ENCODE measurements around the gene NOS1AP.

Gene NOS1AP

GRCh38 chr1:162091681-162092524 lies 22.4 kb downstream of the NOS1AP start:
- no peak for DNase-seq

DNA sequence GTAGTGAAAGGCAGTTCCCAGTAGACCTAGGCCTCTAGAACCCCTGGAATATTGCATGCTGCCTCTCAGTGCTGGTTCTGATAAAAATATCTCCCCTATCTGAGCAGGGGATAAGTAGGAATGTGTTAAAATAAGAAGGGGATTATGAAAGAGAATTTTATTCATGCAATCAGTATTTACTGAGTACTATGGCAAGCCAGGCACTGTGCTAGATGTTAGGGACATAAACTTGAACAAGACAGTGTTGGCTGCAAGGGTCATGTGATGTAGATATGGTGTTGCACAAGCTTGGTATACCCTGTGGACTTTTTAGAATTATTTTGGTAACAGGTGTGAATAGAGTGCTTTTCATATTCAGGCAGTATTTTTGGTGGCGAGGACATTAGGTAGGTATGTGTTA lies 23.6 kb downstream of the NOS1AP start:
- DNase-seq: no peak

GRCh38 chr1:162094271-162094670 lies 24.8 kb downstream of the NOS1AP start:
- no peak for DNase-seq

- DNase-seq: no peak
Measured at GRCh38 chr1:162094723-162095122, 25.2 kb downstream of the NOS1AP start.

DNA sequence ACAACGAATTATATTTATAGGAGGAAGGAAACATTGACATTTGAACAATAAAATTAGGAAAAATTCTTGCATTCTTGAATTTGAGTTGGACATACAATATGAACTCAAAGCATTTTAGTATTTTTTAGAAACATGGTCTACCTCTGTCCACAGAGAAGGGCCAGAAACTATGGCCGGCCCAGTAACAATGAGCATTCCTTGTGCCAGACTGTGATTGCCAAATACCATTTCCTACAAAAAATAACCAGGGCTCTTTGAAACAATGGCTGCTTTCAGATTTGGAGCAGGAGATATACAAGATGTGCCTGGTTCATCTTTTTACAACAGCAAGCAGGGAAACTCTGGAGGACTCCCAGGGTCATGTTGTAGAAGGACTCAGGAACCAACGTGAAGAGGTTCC lies 38.4 kb downstream of the NOS1AP start:
- DNase-seq: no peak

GRCh38 chr1:162108426-162108825 lies 38.9 kb downstream of the NOS1AP start:
- no peak for DNase-seq

GRCh38 chr1:162110910-162111309 lies 41.4 kb downstream of the NOS1AP start:
- no peak for DNase-seq

DNA sequence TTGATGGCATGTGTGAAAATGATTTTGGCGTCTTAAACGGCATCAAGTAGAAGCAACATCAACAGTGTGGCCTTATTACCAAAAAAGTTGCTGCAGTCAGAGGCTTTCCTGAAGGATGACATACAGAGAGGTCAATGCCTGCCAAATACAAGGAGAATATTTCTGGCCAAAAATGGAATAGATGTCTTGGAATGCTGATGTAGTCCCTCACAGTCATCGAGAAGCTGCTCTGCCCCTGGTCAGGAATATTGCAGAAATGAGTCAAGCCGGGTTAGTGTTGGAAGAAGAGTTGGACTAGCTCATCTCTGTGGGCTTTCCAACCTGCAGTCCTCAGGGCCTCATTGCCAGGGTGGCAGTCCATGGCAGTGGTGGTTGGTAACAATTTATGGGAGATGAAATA lies 42.1 kb downstream of the NOS1AP start:
- no peak for DNase-seq

GRCh38 chr1:162113419-162113818 lies 43.9 kb downstream of the NOS1AP start:
- no peak for DNase-seq

GRCh38 chr1:162117039-162117774 lies 47.7 kb downstream of the NOS1AP start:
- no peak for DNase-seq

DNA sequence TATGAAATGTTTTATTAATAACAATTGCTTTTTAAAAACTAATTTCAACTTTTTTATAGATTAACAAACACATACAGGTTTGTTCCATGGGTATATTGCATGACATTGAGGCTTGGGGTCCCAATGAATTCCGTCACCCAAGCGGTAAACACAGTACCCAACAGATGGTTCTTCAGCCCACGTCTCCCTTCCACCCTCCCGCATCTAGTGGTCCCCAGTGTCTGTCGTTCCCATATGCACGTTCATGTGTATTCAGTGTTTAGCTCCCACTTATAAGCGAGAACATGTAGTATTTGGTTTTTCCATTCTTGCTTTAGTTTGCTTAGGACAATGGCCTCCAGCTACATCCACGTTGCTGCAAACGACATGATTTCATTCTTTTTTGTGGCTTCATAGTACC lies 48.6 kb downstream of the NOS1AP start:
- no peak for DNase-seq

DNA sequence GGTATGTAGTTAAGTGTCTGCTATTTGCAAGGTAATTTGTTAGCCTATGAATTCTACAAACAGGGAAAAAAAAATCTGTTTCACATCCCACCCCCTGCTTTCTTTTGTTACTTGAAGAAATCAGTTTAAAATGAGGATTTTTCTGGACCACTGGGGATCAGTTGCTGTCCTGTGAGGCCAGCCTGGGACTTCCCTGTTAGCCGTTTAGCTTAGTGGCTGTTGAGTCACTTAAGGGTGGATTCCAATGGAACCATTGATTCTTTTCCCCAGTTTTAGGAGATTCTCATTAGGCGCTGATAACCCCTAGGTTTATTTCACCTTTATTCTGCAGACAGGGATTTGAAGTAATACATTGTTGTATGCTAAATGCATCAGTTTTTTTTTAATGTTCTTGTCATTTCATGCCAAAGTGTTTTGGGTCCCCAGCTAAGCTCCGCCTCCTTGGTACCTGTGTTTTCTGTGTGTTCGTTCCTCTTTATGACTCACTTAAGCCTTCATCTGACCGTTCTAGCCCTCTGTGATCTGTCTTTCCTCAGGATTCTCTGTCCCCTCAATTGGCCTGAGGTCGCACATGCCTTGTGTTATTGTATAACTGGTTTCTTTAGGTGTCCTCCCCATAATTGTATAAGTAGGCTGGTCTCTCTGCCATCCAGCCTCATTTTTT lies 59.3 kb downstream of the NOS1AP start:
- DNase-seq: no peak

DNA sequence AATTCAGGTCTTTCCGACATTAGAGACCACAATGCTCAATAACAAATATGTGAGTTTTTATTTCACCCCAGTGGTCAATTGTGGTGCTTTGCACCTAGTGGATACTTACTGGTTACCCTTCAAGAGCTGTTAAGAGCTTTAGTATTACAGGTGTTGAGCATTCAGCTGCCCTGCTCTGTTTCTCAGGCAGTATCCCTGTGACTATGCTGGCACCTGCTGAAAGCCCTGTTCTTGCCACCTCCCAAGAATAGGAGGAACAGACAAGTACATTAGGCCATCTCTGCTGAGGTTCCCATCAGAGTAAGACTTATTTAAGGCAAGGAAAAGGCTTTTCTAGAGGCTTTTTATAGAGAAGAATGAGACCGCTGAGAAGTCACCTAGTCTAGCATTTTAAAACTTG lies 60.8 kb downstream of the NOS1AP start:
- DNase-seq: no peak

- no peak for DNase-seq
Measured at GRCh38 chr1:162131400-162132321, 62.2 kb downstream of the NOS1AP start.

GRCh38 chr1:162133566-162133965 lies 64.1 kb downstream of the NOS1AP start:
- no peak for DNase-seq

- no peak for DNase-seq
Measured at GRCh38 chr1:162134646-162135045, 65.2 kb downstream of the NOS1AP start.

GRCh38 chr1:162135271-162135775 lies 65.8 kb downstream of the NOS1AP start:
- no peak for DNase-seq

DNA sequence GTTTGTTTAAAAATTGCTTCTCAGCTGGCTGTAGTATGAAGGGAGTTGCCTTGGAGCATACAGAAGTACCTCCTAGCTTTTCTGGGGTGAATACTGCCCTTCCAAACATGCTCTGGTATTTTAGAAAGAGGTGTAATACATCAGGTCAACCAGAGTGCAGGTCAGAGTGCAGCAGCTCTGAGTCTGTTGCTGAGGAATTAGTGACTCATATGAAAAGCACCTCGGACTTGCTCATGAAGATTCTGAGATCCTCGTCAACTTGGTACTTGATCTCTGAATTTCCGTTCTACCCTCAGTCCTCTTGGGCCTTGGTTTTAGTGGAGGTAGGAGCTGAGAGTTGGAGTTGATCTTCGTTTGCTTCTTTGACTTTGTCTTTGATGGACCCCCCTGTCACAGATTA lies 67.3 kb downstream of the NOS1AP start:
- DNase-seq: no peak

- DNase-seq: no peak
Measured at GRCh38 chr1:162137179-162137960, 67.9 kb downstream of the NOS1AP start.

DNA sequence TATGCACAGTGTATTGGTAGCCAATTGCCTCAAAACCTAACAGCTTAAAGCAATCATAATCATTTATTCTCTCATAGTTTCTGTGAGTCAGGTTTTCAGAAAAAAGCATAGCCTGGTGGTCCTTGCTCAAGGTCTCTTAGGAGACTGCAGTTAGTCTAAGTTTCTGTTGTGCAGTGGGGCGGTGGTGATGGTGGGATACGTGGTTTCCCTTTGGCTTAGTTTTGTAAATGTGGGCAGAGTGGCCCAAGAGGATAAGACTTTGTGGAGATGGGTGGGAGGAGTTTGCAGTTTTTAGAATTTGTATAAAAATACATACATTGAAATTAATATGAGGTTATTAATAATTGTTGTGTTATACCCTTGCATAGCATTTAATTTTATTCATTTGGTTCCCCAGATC lies 68.6 kb downstream of the NOS1AP start:
- DNase-seq: no peak

- no peak for DNase-seq
Measured at GRCh38 chr1:162138599-162139181, 69.2 kb downstream of the NOS1AP start.
